GM23338 (cell line): ENCODE measurements around the gene HCN2. TPM values are rescaled to one million over a fixed set of nuclear protein-coding genes. Genes with fewer than 3 reads are reported as not detected.
A peak's percentile ranks its signal among the peaks of the same experiment; 100 is the strongest.

Experiments used
- ATAC-seq: fragments of 200-7000 bp; cut with Tn5 transposase; 3 replicates; pipeline ENCODE4 v1.9.1; 2020
- DNase-seq: peaks from one replicate; pipeline ENCODE4 v3.0.0-alpha.2; 2015; ENCODE audit warnings: low spot score
- H2AFZ ChIP-seq: fragments of 200-600 bp; sonication (generic); 2 replicates; pipeline ENCODE4 v1.8.0; 2016; ENCODE audit warnings: antibody characterized with exemption, mild to moderate bottlenecking, moderate library complexity
- H3F3A ChIP-seq: fragments of 200-600 bp; sonication (generic); replicated peaks from 2 replicates; pipeline ENCODE4 v1.8.0; 2017; ENCODE audit warnings: antibody characterized with exemption, mixed run types, low read depth
- H3K27ac ChIP-seq: fragments of 200-600 bp; sonication (generic); 2 replicates; pipeline ENCODE4 v1.6.1; 2016; ENCODE audit warnings: low read depth
- H3K27me3 ChIP-seq: fragments of 200-600 bp; sonication (generic); 2 replicates; pipeline ENCODE4 v1.8.0; 2016; ENCODE audit warnings: mild to moderate bottlenecking, mixed run types, moderate library complexity; ENCODE audit not compliant: insufficient read depth
- H3K36me3 ChIP-seq: fragments of 200-600 bp; sonication (generic); 2 replicates; pipeline ENCODE4 v1.8.0; 2016; ENCODE audit warnings: mild to moderate bottlenecking; ENCODE audit not compliant: insufficient read depth
- H3K4me1 ChIP-seq: fragments of 200-600 bp; sonication (generic); 2 replicates; pipeline ENCODE4 v1.8.0; 2016; ENCODE audit warnings: mild to moderate bottlenecking, moderate library complexity; ENCODE audit not compliant: insufficient read depth
- H3K4me2 ChIP-seq: fragments of 200-600 bp; sonication (generic); 2 replicates; pipeline ENCODE4 v1.7.1; 2017; ENCODE audit warnings: mixed run types
- H3K4me3 ChIP-seq: fragments of 200-600 bp; sonication (generic); 2 replicates; pipeline ENCODE4 v1.6.1; 2016; ENCODE audit warnings: mixed run types
- H3K79me2 ChIP-seq: fragments of 200-600 bp; sonication (generic); replicated peaks from 2 replicates; pipeline ENCODE4 v1.8.0; 2017; ENCODE audit warnings: mild to moderate bottlenecking; ENCODE audit not compliant: insufficient read depth
- H3K9me2 ChIP-seq: fragments of 200-600 bp; sonication (generic); 2 replicates; pipeline ENCODE4 v1.8.0; 2017; ENCODE audit not compliant: insufficient read depth
- H4K20me1 ChIP-seq: fragments of 200-600 bp; sonication (generic); replicated peaks from 2 replicates; pipeline ENCODE4 v1.8.0; 2017; ENCODE audit warnings: mild to moderate bottlenecking; ENCODE audit not compliant: insufficient read depth
- H3K27ac Mint-ChIP-seq: 2 replicates; pipeline ENCODE4 v1.8.0; 2020; ENCODE audit warnings: inconsistent platforms, mild to moderate bottlenecking, moderate library complexity, mixed read lengths
- H3K27me3 Mint-ChIP-seq: 3 replicates; pipeline ENCODE4 v1.8.0; 2022; ENCODE audit warnings: low read depth, mild to moderate bottlenecking, moderate library complexity, mixed read lengths, inconsistent platforms; ENCODE audit not compliant: insufficient read depth, poor library complexity
- H3K36me3 Mint-ChIP-seq: 3 replicates; pipeline ENCODE4 v1.8.0; 2021; ENCODE audit warnings: low read depth, mild to moderate bottlenecking, inconsistent platforms, moderate library complexity, mixed read lengths
- H3K4me1 Mint-ChIP-seq: 3 replicates; pipeline ENCODE4 v1.8.0; 2020; ENCODE audit warnings: mild to moderate bottlenecking, inconsistent platforms, mixed read lengths
- H3K4me3 Mint-ChIP-seq: 3 replicates; pipeline ENCODE4 v1.8.0; 2021; ENCODE audit warnings: moderate library complexity, mild to moderate bottlenecking, inconsistent platforms, mixed read lengths
- H3K9me3 Mint-ChIP-seq: 3 replicates; pipeline ENCODE4 v1.8.0; 2020; ENCODE audit warnings: moderate library complexity, mild to moderate bottlenecking, inconsistent platforms, mixed read lengths
- CREB1 ChIP-seq: fragments of 250-450 bp; sonication (Bioruptor Pico); IDR thresholded peaks from 2 replicates; pipeline ENCODE4 v1.5.0; 2020; ENCODE audit warnings: low read depth, mild to moderate bottlenecking, moderate library complexity
- EZH2 ChIP-seq: fragments of 200-600 bp; sonication (generic); IDR thresholded peaks from one replicate; pipeline ENCODE4 v1.8.0; 2017; ENCODE audit warnings: antibody characterized with exemption, mild to moderate bottlenecking, low read depth; ENCODE audit not compliant: unreplicated experiment
- EZH2phosphoT487 ChIP-seq: fragments of 200-600 bp; sonication (generic); IDR thresholded peaks from one replicate; pipeline ENCODE4 v1.8.1; 2018; ENCODE audit warnings: antibody characterized with exemption; ENCODE audit not compliant: unreplicated experiment
- JUNB ChIP-seq: IDR thresholded peaks from one replicate; pipeline ENCODE4 v1.6.1; 2016; ENCODE audit warnings: antibody characterized with exemption; ENCODE audit not compliant: unreplicated experiment
- NANOG ChIP-seq: IDR thresholded peaks from 2 replicates; pipeline ENCODE4 v1.6.1; 2016; ENCODE audit warnings: antibody characterized with exemption, borderline replicate concordance
- POLR2AphosphoS5 ChIP-seq: IDR thresholded peaks from 2 replicates; pipeline ENCODE4 v1.6.1; 2016; ENCODE audit warnings: antibody characterized with exemption, low read depth
- STAT1 ChIP-seq: IDR thresholded peaks from one replicate; pipeline ENCODE4 v1.6.1; 2016; ENCODE audit warnings: antibody characterized with exemption; ENCODE audit not compliant: unreplicated experiment
- ZNF114 ChIP-seq: fragments of 250-450 bp; sonication (Bioruptor Pico); IDR thresholded peaks from 2 replicates; pipeline ENCODE4 v1.5.0; 2020; ENCODE audit warnings: mild to moderate bottlenecking, moderate library complexity
- ZNF331 ChIP-seq: fragments of 250-450 bp; sonication (Bioruptor Pico); IDR thresholded peaks from 2 replicates; pipeline ENCODE4 v1.5.0; 2020; ENCODE audit warnings: low read depth, mild to moderate bottlenecking, moderate library complexity
- polyA plus RNA-seq: library from polyadenylated mRNA; unstranded; fragments of >200 nt; fragmentation: Nextera tagmentation; extraction: Ambion mirVana; gene quantifications from 2 replicates; pipeline ENCODE4 v1.2.1, GENCODE V29; 2016
- total RNA-seq: library from RNA; depleted of rRNA; stranded (reverse); fragments of >200 nt; shearing (Covaris generic); gene quantifications from 2 replicates; pipeline ENCODE4 v1.2.3, GENCODE V29; 2014
- TF ChIP-seq, protein P1 (sequence below): IDR thresholded peaks from one replicate; pipeline ENCODE4 v1.6.1; 2018; ENCODE audit warnings: antibody characterized with exemption; ENCODE audit not compliant: unreplicated experiment
- TF ChIP-seq, protein P2 (sequence below): fragments of 250-450 bp; sonication (Bioruptor Pico); IDR thresholded peaks from 2 replicates; pipeline ENCODE4 v1.5.0; 2020; ENCODE audit warnings: mild to moderate bottlenecking, moderate library complexity
- TF ChIP-seq, protein P3 (sequence below), 2 experiments: fragments of 200-600 bp in 1 of 2; sonication (generic) in 1 of 2; conservative IDR thresholded peaks; 2 replicates each; pipeline versions ENCODE4 v1.5.1 to v1.6.1; 2016 to 2017; ENCODE audit warnings: antibody characterized with exemption in 2 of 2, low read depth in 2 of 2, mild to moderate bottlenecking in 2 of 2, moderate library complexity in 1 of 2
- TF ChIP-seq, protein P4 (sequence below): IDR thresholded peaks from 2 replicates; pipeline ENCODE4 v1.6.1; 2016; ENCODE audit warnings: antibody characterized with exemption

HCN2 gene
- total and polyA plus RNA-seq, 2 experiments from 2014 or later, result 0.06 to 2.9 TPM

DNA sequence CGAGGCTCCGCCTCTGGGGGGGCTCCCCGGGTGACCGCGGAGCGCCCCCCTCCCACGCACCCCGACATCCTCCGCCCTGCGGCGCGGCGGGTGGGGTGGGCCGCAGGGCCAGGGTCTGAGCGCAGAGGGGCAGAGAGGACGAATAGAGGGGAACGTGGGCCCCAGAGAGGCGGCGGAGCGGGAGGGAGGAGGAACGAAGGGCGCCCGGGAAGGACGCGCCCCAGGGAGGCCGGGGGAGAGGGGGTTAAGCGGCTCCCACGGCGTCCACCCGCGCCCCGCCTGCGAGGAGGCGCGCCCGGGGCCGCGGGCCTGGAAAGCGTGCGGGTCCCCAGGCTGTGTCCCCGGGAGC lies 1.0 kb downstream of the HCN2 start:
- Histone ChIP-seq H3K27ac (no peak overlapping the region), H3K4me3 (peak overlapping the region; percentile 50), H2AFZ (no peak overlapping the region), H3K4me2 (peak overlapping the region; percentile 70), H4K20me1 (peaks cover 4% of the 10 kb centered on the region; the same call in 1 of the 2 replicates), H3K36me3 (no peaks in the 10 kb centered on the region), H3K79me2 (no peaks in the 10 kb centered on the region), H3K27me3 (peaks cover 31% of the 10 kb centered on the region), H3K9me2 (no peaks in the 10 kb centered on the region), H3K4me1 (peaks cover 5% of the 10 kb centered on the region; the same call in 1 of the 2 replicates), H3F3A (no peaks in the 10 kb centered on the region; the same call in 1 of the 2 replicates)
- H3K27ac Mint-ChIP-seq, result no peak overlapping the region
- no peaks in the 10 kb centered on the region for H3K36me3 Mint-ChIP-seq
- DNase-seq (no peak), ATAC-seq (no peak)
- H3K4me3 Mint-ChIP-seq, result no peak overlapping the region
- peaks cover 46% of the 10 kb centered on the region for H3K27me3 Mint-ChIP-seq
- H3K9me3 Mint-ChIP-seq, result no peaks in the 10 kb centered on the region
- no peaks in the 10 kb centered on the region for H3K4me1 Mint-ChIP-seq
- TF ChIP-seq, protein P1, sequence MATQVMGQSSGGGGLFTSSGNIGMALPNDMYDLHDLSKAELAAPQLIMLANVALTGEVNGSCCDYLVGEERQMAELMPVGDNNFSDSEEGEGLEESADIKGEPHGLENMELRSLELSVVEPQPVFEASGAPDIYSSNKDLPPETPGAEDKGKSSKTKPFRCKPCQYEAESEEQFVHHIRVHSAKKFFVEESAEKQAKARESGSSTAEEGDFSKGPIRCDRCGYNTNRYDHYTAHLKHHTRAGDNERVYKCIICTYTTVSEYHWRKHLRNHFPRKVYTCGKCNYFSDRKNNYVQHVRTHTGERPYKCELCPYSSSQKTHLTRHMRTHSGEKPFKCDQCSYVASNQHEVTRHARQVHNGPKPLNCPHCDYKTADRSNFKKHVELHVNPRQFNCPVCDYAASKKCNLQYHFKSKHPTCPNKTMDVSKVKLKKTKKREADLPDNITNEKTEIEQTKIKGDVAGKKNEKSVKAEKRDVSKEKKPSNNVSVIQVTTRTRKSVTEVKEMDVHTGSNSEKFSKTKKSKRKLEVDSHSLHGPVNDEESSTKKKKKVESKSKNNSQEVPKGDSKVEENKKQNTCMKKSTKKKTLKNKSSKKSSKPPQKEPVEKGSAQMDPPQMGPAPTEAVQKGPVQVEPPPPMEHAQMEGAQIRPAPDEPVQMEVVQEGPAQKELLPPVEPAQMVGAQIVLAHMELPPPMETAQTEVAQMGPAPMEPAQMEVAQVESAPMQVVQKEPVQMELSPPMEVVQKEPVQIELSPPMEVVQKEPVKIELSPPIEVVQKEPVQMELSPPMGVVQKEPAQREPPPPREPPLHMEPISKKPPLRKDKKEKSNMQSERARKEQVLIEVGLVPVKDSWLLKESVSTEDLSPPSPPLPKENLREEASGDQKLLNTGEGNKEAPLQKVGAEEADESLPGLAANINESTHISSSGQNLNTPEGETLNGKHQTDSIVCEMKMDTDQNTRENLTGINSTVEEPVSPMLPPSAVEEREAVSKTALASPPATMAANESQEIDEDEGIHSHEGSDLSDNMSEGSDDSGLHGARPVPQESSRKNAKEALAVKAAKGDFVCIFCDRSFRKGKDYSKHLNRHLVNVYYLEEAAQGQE, result no peak
- no peak for TF ChIP-seq JUNB
- no peak for TF ChIP-seq POLR2AphosphoS5
- no peak for TF ChIP-seq EZH2phosphoT487
- TF ChIP-seq CREB1 (CRISPR knock-in tag), result no peak
- TF ChIP-seq ZNF114 (CRISPR knock-in tag), result no peak
- TF ChIP-seq, protein P2, sequence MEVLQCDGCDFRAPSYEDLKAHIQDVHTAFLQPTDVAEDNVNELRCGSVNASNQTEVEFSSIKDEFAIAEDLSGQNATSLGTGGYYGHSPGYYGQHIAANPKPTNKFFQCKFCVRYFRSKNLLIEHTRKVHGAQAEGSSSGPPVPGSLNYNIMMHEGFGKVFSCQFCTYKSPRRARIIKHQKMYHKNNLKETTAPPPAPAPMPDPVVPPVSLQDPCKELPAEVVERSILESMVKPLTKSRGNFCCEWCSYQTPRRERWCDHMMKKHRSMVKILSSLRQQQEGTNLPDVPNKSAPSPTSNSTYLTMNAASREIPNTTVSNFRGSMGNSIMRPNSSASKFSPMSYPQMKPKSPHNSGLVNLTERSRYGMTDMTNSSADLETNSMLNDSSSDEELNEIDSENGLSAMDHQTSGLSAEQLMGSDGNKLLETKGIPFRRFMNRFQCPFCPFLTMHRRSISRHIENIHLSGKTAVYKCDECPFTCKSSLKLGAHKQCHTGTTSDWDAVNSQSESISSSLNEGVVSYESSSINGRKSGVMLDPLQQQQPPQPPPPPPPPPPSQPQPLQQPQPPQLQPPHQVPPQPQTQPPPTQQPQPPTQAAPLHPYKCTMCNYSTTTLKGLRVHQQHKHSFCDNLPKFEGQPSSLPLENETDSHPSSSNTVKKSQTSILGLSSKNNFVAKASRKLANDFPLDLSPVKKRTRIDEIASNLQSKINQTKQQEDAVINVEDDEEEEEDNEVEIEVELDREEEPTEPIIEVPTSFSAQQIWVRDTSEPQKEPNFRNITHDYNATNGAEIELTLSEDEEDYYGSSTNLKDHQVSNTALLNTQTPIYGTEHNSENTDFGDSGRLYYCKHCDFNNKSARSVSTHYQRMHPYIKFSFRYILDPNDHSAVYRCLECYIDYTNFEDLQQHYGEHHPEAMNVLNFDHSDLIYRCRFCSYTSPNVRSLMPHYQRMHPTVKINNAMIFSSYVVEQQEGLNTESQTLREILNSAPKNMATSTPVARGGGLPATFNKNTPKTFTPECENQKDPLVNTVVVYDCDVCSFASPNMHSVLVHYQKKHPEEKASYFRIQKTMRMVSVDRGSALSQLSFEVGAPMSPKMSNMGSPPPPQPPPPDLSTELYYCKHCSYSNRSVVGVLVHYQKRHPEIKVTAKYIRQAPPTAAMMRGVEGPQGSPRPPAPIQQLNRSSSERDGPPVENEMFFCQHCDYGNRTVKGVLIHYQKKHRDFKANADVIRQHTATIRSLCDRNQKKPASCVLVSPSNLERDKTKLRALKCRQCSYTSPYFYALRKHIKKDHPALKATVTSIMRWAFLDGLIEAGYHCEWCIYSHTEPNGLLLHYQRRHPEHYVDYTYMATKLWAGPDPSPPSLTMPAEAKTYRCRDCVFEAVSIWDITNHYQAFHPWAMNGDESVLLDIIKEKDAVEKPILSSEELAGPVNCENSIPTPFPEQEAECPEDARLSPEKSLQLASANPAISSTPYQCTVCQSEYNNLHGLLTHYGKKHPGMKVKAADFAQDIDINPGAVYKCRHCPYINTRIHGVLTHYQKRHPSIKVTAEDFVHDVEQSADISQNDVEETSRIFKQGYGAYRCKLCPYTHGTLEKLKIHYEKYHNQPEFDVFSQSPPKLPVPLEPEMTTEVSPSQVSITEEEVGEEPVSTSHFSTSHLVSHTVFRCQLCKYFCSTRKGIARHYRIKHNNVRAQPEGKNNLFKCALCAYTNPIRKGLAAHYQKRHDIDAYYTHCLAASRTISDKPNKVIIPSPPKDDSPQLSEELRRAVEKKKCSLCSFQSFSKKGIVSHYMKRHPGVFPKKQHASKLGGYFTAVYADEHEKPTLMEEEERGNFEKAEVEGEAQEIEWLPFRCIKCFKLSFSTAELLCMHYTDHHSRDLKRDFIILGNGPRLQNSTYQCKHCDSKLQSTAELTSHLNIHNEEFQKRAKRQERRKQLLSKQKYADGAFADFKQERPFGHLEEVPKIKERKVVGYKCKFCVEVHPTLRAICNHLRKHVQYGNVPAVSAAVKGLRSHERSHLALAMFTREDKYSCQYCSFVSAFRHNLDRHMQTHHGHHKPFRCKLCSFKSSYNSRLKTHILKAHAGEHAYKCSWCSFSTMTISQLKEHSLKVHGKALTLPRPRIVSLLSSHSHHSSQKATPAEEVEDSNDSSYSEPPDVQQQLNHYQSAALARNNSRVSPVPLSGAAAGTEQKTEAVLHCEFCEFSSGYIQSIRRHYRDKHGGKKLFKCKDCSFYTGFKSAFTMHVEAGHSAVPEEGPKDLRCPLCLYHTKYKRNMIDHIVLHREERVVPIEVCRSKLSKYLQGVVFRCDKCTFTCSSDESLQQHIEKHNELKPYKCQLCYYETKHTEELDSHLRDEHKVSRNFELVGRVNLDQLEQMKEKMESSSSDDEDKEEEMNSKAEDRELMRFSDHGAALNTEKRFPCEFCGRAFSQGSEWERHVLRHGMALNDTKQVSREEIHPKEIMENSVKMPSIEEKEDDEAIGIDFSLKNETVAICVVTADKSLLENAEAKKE, result no peak
- TF ChIP-seq STAT1, result no peak
- TF ChIP-seq EZH2, result no peak
- TF ChIP-seq, protein P3, sequence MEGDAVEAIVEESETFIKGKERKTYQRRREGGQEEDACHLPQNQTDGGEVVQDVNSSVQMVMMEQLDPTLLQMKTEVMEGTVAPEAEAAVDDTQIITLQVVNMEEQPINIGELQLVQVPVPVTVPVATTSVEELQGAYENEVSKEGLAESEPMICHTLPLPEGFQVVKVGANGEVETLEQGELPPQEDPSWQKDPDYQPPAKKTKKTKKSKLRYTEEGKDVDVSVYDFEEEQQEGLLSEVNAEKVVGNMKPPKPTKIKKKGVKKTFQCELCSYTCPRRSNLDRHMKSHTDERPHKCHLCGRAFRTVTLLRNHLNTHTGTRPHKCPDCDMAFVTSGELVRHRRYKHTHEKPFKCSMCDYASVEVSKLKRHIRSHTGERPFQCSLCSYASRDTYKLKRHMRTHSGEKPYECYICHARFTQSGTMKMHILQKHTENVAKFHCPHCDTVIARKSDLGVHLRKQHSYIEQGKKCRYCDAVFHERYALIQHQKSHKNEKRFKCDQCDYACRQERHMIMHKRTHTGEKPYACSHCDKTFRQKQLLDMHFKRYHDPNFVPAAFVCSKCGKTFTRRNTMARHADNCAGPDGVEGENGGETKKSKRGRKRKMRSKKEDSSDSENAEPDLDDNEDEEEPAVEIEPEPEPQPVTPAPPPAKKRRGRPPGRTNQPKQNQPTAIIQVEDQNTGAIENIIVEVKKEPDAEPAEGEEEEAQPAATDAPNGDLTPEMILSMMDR (conservative IDR thresholded peaks at IDR 0.05; ENCODE audit: low read depth in 2 of 2), result no peak
- no peak for TF ChIP-seq NANOG
- no peak for TF ChIP-seq ZNF331 (CRISPR knock-in tag)
- TF ChIP-seq, protein P4, sequence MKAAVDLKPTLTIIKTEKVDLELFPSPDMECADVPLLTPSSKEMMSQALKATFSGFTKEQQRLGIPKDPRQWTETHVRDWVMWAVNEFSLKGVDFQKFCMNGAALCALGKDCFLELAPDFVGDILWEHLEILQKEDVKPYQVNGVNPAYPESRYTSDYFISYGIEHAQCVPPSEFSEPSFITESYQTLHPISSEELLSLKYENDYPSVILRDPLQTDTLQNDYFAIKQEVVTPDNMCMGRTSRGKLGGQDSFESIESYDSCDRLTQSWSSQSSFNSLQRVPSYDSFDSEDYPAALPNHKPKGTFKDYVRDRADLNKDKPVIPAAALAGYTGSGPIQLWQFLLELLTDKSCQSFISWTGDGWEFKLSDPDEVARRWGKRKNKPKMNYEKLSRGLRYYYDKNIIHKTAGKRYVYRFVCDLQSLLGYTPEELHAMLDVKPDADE, result no peak
